ENCODE data around the gene ZNF70.

DNA sequence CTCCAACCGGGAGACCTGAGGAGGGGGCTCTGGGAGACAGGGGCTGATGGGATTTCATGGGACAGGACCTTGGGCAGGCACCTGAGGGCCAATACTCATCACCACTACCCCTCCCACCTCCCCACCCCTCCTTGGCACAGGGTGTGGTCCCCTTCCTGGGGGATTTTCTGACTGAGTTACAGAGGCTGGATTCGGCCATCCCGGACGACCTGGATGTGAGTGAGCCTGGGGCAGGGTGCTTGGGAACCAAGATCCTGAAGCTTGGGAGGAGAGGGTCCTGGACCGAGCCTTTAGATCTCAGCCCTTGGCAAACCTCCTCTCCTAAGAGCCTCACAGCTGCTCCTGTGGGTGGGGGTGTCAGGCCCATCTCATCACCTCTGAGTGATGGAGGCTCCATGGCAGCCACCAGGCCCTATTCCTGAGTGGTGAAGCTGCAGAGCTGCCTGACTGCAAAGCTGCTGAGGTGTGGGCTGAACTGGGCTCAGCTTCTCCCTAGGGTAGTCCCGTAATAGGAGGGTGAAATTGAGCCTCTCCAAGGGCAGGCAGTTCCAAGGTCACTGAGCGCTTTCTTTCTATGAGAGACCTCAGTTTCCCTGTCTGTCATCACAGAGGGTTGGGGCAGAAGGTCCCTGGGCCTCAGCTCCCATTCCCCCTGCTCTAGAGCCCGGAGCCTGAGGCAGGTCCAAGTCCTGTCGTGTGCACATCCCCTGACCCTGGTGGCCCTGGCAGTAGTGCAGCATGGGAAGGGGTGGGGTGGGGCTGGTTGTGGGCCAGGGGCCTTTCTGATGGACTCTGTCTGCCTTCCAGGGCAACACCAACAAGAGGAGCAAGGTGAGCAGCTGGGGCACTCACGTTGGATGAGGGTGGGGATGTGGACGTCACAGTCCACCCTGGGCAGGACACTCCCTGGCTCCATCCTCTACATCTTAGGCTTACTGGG, 53.6 kb downstream of the ZNF70 start:
- TF ChIP-seq, protein P1, sequence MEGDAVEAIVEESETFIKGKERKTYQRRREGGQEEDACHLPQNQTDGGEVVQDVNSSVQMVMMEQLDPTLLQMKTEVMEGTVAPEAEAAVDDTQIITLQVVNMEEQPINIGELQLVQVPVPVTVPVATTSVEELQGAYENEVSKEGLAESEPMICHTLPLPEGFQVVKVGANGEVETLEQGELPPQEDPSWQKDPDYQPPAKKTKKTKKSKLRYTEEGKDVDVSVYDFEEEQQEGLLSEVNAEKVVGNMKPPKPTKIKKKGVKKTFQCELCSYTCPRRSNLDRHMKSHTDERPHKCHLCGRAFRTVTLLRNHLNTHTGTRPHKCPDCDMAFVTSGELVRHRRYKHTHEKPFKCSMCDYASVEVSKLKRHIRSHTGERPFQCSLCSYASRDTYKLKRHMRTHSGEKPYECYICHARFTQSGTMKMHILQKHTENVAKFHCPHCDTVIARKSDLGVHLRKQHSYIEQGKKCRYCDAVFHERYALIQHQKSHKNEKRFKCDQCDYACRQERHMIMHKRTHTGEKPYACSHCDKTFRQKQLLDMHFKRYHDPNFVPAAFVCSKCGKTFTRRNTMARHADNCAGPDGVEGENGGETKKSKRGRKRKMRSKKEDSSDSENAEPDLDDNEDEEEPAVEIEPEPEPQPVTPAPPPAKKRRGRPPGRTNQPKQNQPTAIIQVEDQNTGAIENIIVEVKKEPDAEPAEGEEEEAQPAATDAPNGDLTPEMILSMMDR (IDR thresholded peaks at IDR 0.05) = no peak
- TF ChIP-seq KAT7 (CRISPR knock-in tag; IDR thresholded peaks at IDR 0.05; ENCODE audit: borderline replicate concordance) = no peak
- no peak for TF ChIP-seq IRF2 (CRISPR knock-in tag; IDR thresholded peaks at IDR 0.05; ENCODE audit: borderline replicate concordance, low read depth)
- TF ChIP-seq, protein P2, sequence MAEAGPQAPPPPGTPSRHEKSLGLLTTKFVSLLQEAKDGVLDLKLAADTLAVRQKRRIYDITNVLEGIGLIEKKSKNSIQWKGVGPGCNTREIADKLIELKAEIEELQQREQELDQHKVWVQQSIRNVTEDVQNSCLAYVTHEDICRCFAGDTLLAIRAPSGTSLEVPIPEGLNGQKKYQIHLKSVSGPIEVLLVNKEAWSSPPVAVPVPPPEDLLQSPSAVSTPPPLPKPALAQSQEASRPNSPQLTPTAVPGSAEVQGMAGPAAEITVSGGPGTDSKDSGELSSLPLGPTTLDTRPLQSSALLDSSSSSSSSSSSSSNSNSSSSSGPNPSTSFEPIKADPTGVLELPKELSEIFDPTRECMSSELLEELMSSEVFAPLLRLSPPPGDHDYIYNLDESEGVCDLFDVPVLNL (CRISPR knock-in tag; IDR thresholded peaks at IDR 0.05; ENCODE audit: borderline replicate concordance, low read depth) = no peak
- TF ChIP-seq CREB1 (CRISPR knock-in tag; IDR thresholded peaks at IDR 0.05) = no peak
- TF ChIP-seq, protein P3, sequence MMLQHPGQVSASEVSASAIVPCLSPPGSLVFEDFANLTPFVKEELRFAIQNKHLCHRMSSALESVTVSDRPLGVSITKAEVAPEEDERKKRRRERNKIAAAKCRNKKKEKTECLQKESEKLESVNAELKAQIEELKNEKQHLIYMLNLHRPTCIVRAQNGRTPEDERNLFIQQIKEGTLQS (CRISPR knock-in tag; conservative IDR thresholded peaks at IDR 0.05) = no peak
- TF ChIP-seq ZBTB21 (CRISPR knock-in tag; IDR thresholded peaks at IDR 0.05; ENCODE audit: borderline replicate concordance) = no peak
- TF ChIP-seq CREM (CRISPR knock-in tag; IDR thresholded peaks at IDR 0.05) = no peak
- no peak for TF ChIP-seq ZNF232 (CRISPR knock-in tag; IDR thresholded peaks at IDR 0.05)
- no peak for TF ChIP-seq NFATC4 (CRISPR knock-in tag; IDR thresholded peaks at IDR 0.05)
- no peak for TF ChIP-seq GABPB1 (CRISPR knock-in tag; IDR thresholded peaks at IDR 0.05)
- TF ChIP-seq, protein P4, sequence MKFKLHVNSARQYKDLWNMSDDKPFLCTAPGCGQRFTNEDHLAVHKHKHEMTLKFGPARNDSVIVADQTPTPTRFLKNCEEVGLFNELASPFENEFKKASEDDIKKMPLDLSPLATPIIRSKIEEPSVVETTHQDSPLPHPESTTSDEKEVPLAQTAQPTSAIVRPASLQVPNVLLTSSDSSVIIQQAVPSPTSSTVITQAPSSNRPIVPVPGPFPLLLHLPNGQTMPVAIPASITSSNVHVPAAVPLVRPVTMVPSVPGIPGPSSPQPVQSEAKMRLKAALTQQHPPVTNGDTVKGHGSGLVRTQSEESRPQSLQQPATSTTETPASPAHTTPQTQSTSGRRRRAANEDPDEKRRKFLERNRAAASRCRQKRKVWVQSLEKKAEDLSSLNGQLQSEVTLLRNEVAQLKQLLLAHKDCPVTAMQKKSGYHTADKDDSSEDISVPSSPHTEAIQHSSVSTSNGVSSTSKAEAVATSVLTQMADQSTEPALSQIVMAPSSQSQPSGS (CRISPR knock-in tag; IDR thresholded peaks at IDR 0.05; ENCODE audit: borderline replicate concordance, low read depth) = no peak
